Measurements from ENCODE around the gene CEACAM7. TPM values are rescaled to one million over a fixed set of nuclear protein-coding genes. Genes with fewer than 3 reads are reported as not detected.

Gene CEACAM7
- total RNA-seq: not detected in 2 replicates

GRCh38 chr19:41688098-41688497, at the start of gene CEACAM7:
TSS of gene CEACAM7 (minus strand) at chr19:41688270. CDS start at chr19:41688165, 105 bp downstream.

GRCh38 chr19:41708481-41708880, 20.4 kb upstream of the CEACAM7 start, which contains the start of gene CEACAM5:
TSS of gene CEACAM5 (plus strand) at chr19:41708626. CDS start at chr19:41708732, 106 bp downstream.

GRCh38 chr19:41626877-41627276, 61.2 kb downstream of the CEACAM7 start, which contains the start of gene CEACAM4:
TSS of gene CEACAM4 (minus strand) at chr19:41627074. CDS start at chr19:41626963, 111 bp downstream.

Small RNA genes lying within 50 kb of the gene (small RNA-seq; reads per million reads assigned to genes)
- not detected for gene AC243960.4

Other genes starting within 250 kb of the CEACAM7 start
- 48.1 and 52.3 TPM in 2 replicates for gene DMAC2, start 248.4 kb downstream of the CEACAM7 start, total RNA-seq
- not detected in 2 replicates for gene ERICH4, start 245.1 kb downstream of the CEACAM7 start, total RNA-seq
- gene CEACAM21, start 112.1 kb downstream of the CEACAM7 start, total RNA-seq: 4.9 and 12.2 TPM in 2 replicates
- not detected in 2 replicates for gene CEACAM4, start 61.2 kb downstream of the CEACAM7 start, total RNA-seq
- gene CEACAM5, start 20.4 kb upstream of the CEACAM7 start, total RNA-seq: not detected in 2 replicates
- gene CEACAM6, start 67.3 kb upstream of the CEACAM7 start, total RNA-seq: not detected in 2 replicates
- not detected in 2 replicates for gene CEACAM3, start 108.3 kb upstream of the CEACAM7 start, total RNA-seq
- gene LYPD4, start 156.4 kb upstream of the CEACAM7 start, total RNA-seq: not detected in 2 replicates
- gene DMRTC2, start 156.8 kb upstream of the CEACAM7 start, total RNA-seq: not detected in 2 replicates
- 908 and 1,614 TPM in 2 replicates for gene RPS19, start 172.0 kb upstream of the CEACAM7 start, total RNA-seq
- 0.33 TPM in 1 of 2 replicates, not detected in the other for gene CD79A, start 189.0 kb upstream of the CEACAM7 start, total RNA-seq
- gene ARHGEF1, start 194.9 kb upstream of the CEACAM7 start, total RNA-seq: 56.2 and 56.8 TPM in 2 replicates
- gene ERFL, start 240.2 kb upstream of the CEACAM7 start, total RNA-seq: not detected in 2 replicates

Data from vein endothelial cell (primary cell).